VCaP (cell line): ENCODE results near the gene IQGAP3.

ENCODE experiments used
- H3K27ac ChIP-seq: fragments of 450-650 bp; 2 replicates; pipeline ENCODE4 v1.5.1; 2017
- TF ChIP-seq, protein P1 (sequence below): fragments of 450-650 bp; conservative IDR thresholded peaks from 2 replicates; pipeline ENCODE4 v1.5.1; 2017; ENCODE audit warnings: mild to moderate bottlenecking, moderate library complexity

IQGAP3 gene

DNA sequence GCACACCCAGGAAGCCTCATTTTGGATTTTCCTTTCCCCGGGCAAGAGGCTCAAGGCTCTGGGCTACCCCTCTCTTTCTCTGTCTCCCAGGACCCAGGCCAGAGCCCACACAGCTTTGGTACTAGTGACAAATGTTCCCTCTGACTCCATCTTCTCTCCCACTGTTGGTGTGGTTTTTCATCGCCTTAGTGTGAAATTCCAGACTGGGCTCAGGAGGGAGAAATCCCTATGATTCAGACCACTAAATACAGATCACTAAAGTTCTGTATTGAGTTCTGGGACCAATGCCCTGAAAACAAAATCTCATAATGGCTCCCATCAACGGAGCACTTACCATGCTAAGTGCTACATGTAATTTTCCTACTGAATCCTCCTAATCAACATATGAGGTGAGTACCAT, 26.1 kb downstream of the IQGAP3 start:
- H3K27ac ChIP-seq: no peak overlapping the region
- TF ChIP-seq, protein P1, sequence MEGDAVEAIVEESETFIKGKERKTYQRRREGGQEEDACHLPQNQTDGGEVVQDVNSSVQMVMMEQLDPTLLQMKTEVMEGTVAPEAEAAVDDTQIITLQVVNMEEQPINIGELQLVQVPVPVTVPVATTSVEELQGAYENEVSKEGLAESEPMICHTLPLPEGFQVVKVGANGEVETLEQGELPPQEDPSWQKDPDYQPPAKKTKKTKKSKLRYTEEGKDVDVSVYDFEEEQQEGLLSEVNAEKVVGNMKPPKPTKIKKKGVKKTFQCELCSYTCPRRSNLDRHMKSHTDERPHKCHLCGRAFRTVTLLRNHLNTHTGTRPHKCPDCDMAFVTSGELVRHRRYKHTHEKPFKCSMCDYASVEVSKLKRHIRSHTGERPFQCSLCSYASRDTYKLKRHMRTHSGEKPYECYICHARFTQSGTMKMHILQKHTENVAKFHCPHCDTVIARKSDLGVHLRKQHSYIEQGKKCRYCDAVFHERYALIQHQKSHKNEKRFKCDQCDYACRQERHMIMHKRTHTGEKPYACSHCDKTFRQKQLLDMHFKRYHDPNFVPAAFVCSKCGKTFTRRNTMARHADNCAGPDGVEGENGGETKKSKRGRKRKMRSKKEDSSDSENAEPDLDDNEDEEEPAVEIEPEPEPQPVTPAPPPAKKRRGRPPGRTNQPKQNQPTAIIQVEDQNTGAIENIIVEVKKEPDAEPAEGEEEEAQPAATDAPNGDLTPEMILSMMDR: no peak

DNA sequence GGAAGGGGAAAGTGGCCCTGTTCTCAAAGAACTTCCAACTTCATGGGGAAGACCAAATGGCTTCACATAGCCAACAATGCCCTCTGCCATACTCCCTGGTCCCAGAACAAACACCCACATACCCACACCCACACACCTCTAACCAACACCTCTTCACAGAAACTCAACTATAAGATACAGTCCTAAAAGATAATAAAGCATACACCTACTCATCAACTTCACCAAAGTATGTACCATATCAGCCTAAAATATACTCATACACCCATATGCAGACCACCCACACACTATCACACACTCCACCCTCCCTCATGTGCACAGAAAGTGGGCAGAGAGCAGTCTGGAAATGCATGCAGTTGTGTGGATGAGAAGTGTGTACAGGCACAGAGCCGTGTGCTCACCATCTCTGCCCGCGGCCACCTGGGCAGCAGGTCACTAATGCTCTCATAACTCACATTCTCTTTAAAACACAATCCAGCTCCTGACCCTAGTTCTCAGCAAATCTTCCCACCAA, 27.7 kb downstream of the IQGAP3 start:
- no peak overlapping the region for H3K27ac ChIP-seq
- TF ChIP-seq, protein P1: no peak

DNA sequence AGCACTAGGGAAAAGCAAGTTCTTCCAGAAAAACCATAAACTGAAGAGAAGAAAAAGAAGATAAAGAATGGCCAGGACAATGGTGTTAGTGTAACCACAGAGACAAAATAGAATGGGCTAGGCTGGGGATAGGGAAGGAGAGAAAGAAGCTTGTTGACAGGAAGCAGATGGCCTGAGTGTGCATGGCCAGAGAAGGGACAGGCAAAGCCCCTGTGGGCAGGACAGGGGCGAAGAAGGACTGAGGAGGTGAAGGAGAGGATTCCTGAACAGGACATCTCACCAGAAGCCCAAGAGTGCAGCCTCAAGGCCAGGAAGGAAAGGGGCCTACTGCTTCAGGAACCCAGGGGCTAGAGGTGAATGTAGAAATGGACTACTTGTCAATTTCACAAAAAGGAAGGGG, 29.3 kb downstream of the IQGAP3 start:
- TF ChIP-seq, protein P1: no peak
- H3K27ac ChIP-seq: no peak overlapping the region

DNA sequence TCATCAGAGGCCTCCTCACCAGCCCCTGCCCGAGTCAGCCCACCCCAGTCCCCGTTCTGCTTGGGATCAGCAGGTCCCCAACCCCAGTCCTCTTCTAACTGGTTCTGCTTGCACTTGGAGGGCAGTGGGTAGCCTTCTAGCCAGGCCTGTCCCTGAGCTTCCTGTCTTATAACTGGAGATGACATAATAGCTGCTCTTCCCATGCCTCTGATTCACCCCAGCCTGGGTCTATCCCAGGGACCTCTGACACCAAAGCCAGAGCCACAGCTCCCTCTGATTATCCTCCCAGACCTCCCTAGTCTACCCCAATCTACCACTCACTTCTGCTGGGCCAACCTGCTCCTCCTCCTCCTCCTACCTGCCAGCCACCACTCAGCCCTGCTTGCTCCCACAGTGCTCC, 31.4 kb downstream of the IQGAP3 start:
- H3K27ac ChIP-seq: no peak overlapping the region
- TF ChIP-seq, protein P1: no peak

DNA sequence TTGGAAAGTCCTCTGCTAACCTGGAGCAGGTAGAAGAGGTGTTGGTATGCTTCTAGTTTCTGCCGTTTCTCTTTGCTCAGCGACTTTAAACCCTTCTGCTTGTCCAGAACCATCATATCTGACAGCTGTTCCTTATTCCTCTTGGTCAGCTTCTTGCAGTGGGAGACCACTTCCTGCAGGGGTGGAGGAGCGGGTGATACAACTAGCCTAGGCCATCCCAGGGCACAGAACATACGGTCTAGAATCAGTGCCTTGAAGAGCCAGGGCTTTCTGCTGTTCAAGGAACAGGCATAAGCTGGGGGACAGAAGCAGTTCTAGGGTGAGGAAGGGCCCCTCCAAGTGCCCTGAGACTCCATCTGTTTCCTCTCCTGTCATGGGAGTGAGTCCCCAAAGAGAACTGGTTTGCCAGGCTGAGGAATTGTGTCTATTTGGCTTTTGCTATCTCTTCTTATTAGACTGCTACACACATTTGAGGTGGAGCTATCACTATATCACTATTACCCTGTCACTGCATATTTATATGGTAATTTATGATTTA, 32.5 kb downstream of the IQGAP3 start:
- TF ChIP-seq, protein P1: no peak
- no peak overlapping the region for H3K27ac ChIP-seq

DNA sequence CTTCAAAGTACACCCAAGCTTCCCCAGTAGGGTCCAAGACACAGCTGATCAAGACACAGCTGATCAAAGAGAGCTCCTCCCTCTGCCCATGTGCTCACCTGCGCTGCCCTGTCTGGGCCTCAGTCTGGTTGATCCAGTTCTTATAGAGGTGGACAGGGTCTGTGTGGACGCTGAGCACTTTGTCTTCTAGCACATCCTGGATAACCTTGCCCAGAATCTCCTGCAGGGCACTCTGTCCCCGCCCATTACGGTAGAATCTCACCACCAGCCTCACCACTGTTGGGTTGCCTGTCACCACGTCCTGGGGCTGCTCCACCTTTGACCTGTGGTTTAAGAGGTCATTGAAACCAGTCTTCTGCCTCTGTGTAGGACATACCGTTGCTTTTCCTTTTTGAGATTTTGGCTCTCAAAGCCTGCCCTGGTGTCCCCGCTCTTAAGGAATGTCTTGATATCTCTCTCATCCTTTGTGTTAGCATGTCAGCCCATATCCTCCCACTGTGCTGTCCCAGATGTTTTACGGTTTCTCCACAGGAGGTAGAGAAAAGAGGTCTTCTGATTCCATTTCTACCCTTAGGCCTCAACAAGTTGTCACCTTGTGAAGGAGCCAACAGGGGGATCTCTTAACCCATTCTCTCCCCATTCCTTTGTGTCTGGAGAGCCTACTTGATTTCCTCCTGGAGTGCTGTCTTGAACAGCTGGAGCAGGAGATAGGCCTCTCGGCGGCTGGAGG, 33.5 kb downstream of the IQGAP3 start:
- TF ChIP-seq, protein P1: no peak

DNA sequence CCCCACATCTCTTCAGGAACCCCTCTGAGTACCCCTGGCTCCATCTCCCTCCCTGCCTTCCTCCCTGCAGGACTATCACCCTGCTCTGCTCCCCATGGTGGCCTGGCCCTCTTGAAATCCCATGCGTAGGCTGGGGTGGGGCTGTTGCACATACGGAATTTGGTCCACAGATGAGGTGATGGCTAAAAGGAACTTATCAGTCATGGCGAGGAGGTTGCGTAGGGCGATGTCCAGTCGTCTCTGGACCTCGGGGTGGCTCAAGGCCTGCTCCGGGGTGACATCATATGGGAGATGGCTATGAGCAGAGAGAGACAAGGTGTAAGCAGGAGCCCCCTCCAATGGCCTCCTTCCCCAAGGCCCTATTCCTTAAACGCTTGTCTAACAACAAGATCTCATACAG, 35.3 kb downstream of the IQGAP3 start:
- H3K27ac ChIP-seq: no peak overlapping the region
- TF ChIP-seq, protein P1: no peak

More for the DNA sequence above, 33.5 kb downstream of the IQGAP3 start:
- no peak overlapping the region for H3K27ac ChIP-seq
